Activated T-cell treated with anti-CD3 and anti-CD28 coated beads, Interleukin-2, amount 50 U/mL, for 24 hours (primary cell): ENCODE measurements around the gene GLCE.

Experiments used
- DNase-seq: peaks from one replicate; pipeline ENCODE4 v3.0.0-alpha.2; 2020
- H3K27ac Mint-ChIP-seq: 2 replicates; pipeline ENCODE4 v1.8.0; 2020; ENCODE audit warnings: mild to moderate bottlenecking, mixed read lengths
- H3K27me3 Mint-ChIP-seq: 2 replicates; pipeline ENCODE4 v1.8.0; 2020; ENCODE audit warnings: mixed read lengths
- H3K36me3 Mint-ChIP-seq: 2 replicates; pipeline ENCODE4 v1.8.0; 2020; ENCODE audit warnings: low read depth, mixed read lengths
- H3K4me1 Mint-ChIP-seq: 2 replicates; pipeline ENCODE4 v1.8.0; 2020; ENCODE audit warnings: low read depth, mixed read lengths
- H3K4me3 Mint-ChIP-seq: 2 replicates; pipeline ENCODE4 v1.8.0; 2020; ENCODE audit warnings: mild to moderate bottlenecking, moderate library complexity, mixed read lengths
- H3K9me3 Mint-ChIP-seq: 2 replicates; pipeline ENCODE4 v1.8.0; 2020; ENCODE audit warnings: mixed read lengths

The GLCE gene

GRCh38 chr15:69189157-69189556, 28.7 kb downstream of the GLCE start:
- peaks cover 3% of the 10 kb centered on the region for H3K4me1 Mint-ChIP-seq
- no peaks in the 10 kb centered on the region for H3K27me3 Mint-ChIP-seq
- H3K27ac Mint-ChIP-seq = no peak overlapping the region
- H3K9me3 Mint-ChIP-seq = peaks cover 5% of the 10 kb centered on the region
- no peak for DNase-seq
- H3K36me3 Mint-ChIP-seq = peaks cover 2% of the 10 kb centered on the region
- H3K4me3 Mint-ChIP-seq = no peak overlapping the region

GRCh38 chr15:69190091-69190490, 29.7 kb downstream of the GLCE start:
- Mint-ChIP-seq H3K4me3 (no peak overlapping the region), H3K9me3 (peaks cover 5% of the 10 kb centered on the region), H3K36me3 (peaks cover 2% of the 10 kb centered on the region), H3K27ac (no peak overlapping the region), H3K27me3 (no peaks in the 10 kb centered on the region), H3K4me1 (peaks cover 8% of the 10 kb centered on the region)
- DNase-seq = no peak

- no peak overlapping the region for H3K27ac Mint-ChIP-seq
Observed at GRCh38 chr15:69190504-69190903, 30.1 kb downstream of the GLCE start.

GRCh38 chr15:69194025-69194827, 33.8 kb downstream of the GLCE start:
- Mint-ChIP-seq H3K4me1 (peaks cover 12% of the 10 kb centered on the region), H3K27ac (no peak overlapping the region), H3K9me3 (peaks cover 2% of the 10 kb centered on the region), H3K36me3 (peaks cover 15% of the 10 kb centered on the region), H3K27me3 (no peaks in the 10 kb centered on the region), H3K4me3 (no peak overlapping the region)
- DNase-seq = no peak

More at GRCh38 chr15:69190504-69190903, 30.1 kb downstream of the GLCE start:
- Mint-ChIP-seq H3K4me3 (no peak overlapping the region), H3K27me3 (no peaks in the 10 kb centered on the region), H3K36me3 (peaks cover 2% of the 10 kb centered on the region), H3K4me1 (peaks cover 9% of the 10 kb centered on the region), H3K9me3 (peaks cover 5% of the 10 kb centered on the region)
- no peak for DNase-seq

GRCh38 chr15:69194854-69195253, 34.4 kb downstream of the GLCE start:
- Mint-ChIP-seq H3K27me3 (no peaks in the 10 kb centered on the region), H3K4me3 (no peak overlapping the region), H3K27ac (no peak overlapping the region), H3K36me3 (peaks cover 15% of the 10 kb centered on the region), H3K4me1 (peaks cover 12% of the 10 kb centered on the region), H3K9me3 (peaks cover 2% of the 10 kb centered on the region)
- DNase-seq = no peak

- Mint-ChIP-seq H3K36me3 (peaks cover 10% of the 10 kb centered on the region), H3K27me3 (no peaks in the 10 kb centered on the region), H3K9me3 (no peaks in the 10 kb centered on the region), H3K4me3 (no peak overlapping the region), H3K4me1 (no peaks in the 10 kb centered on the region), H3K27ac (no peak overlapping the region)
- no peak for DNase-seq
Observed at GRCh38 chr15:69200832-69201745, 40.7 kb downstream of the GLCE start.

GRCh38 chr15:69206079-69206478, 45.6 kb downstream of the GLCE start:
- no peak for DNase-seq
- no peak overlapping the region for H3K4me3 Mint-ChIP-seq
- no peak overlapping the region for H3K27ac Mint-ChIP-seq
- peaks cover 7% of the 10 kb centered on the region for H3K4me1 Mint-ChIP-seq
- no peaks in the 10 kb centered on the region for H3K27me3 Mint-ChIP-seq
- H3K9me3 Mint-ChIP-seq = no peaks in the 10 kb centered on the region
- H3K36me3 Mint-ChIP-seq = no peaks in the 10 kb centered on the region

GRCh38 chr15:69209661-69210060, 49.2 kb downstream of the GLCE start:
- H3K9me3 Mint-ChIP-seq = no peaks in the 10 kb centered on the region
- H3K4me3 Mint-ChIP-seq = no peak overlapping the region
- no peaks in the 10 kb centered on the region for H3K27me3 Mint-ChIP-seq
- H3K36me3 Mint-ChIP-seq = no peaks in the 10 kb centered on the region
- H3K4me1 Mint-ChIP-seq = peaks cover 7% of the 10 kb centered on the region
- no peak for DNase-seq
- no peak overlapping the region for H3K27ac Mint-ChIP-seq

- no peak for DNase-seq
- H3K4me1 Mint-ChIP-seq = peaks cover 7% of the 10 kb centered on the region
- H3K27ac Mint-ChIP-seq = no peak overlapping the region
- H3K9me3 Mint-ChIP-seq = no peaks in the 10 kb centered on the region
- no peak overlapping the region for H3K4me3 Mint-ChIP-seq
- no peaks in the 10 kb centered on the region for H3K36me3 Mint-ChIP-seq
- H3K27me3 Mint-ChIP-seq = no peaks in the 10 kb centered on the region
Observed at GRCh38 chr15:69210574-69210973, 50.1 kb downstream of the GLCE start.

- Mint-ChIP-seq H3K4me3 (no peak overlapping the region), H3K27me3 (no peaks in the 10 kb centered on the region), H3K27ac (no peak overlapping the region), H3K4me1 (peaks cover 7% of the 10 kb centered on the region), H3K36me3 (no peaks in the 10 kb centered on the region), H3K9me3 (no peaks in the 10 kb centered on the region)
- DNase-seq = no peak
Observed at GRCh38 chr15:69213786-69214185, 53.4 kb downstream of the GLCE start.

- Mint-ChIP-seq H3K9me3 (no peaks in the 10 kb centered on the region), H3K4me3 (no peak overlapping the region), H3K27me3 (no peaks in the 10 kb centered on the region), H3K27ac (no peak overlapping the region), H3K4me1 (no peaks in the 10 kb centered on the region), H3K36me3 (peaks cover 2% of the 10 kb centered on the region)
- no peak for DNase-seq
Observed at GRCh38 chr15:69215314-69216035, 55.0 kb downstream of the GLCE start.

- Mint-ChIP-seq H3K4me1 (no peaks in the 10 kb centered on the region), H3K36me3 (peaks cover 4% of the 10 kb centered on the region), H3K27ac (no peak overlapping the region), H3K4me3 (no peak overlapping the region), H3K27me3 (no peaks in the 10 kb centered on the region), H3K9me3 (no peaks in the 10 kb centered on the region)
- no peak for DNase-seq
Observed at GRCh38 chr15:69217381-69217780, 56.9 kb downstream of the GLCE start.

- no peaks in the 10 kb centered on the region for H3K4me1 Mint-ChIP-seq
- H3K27ac Mint-ChIP-seq = no peak overlapping the region
- no peak for DNase-seq
- H3K27me3 Mint-ChIP-seq = no peaks in the 10 kb centered on the region
- peaks cover 18% of the 10 kb centered on the region for H3K9me3 Mint-ChIP-seq
- H3K36me3 Mint-ChIP-seq = peaks cover 13% of the 10 kb centered on the region
- no peak overlapping the region for H3K4me3 Mint-ChIP-seq
Observed at GRCh38 chr15:69219690-69220089, 59.3 kb downstream of the GLCE start.

GRCh38 chr15:69222002-69222474, 61.6 kb downstream of the GLCE start:
- Mint-ChIP-seq H3K27me3 (no peaks in the 10 kb centered on the region), H3K36me3 (peaks cover 13% of the 10 kb centered on the region), H3K9me3 (peaks cover 18% of the 10 kb centered on the region)

More at GRCh38 chr15:69222002-69222474, 61.6 kb downstream of the GLCE start:
- Mint-ChIP-seq H3K4me3 (no peak overlapping the region), H3K4me1 (no peaks in the 10 kb centered on the region), H3K27ac (no peak overlapping the region)
- DNase-seq = no peak
